Measurements from ENCODE around the gene AMPD2.

- TF ChIP-seq CTCF (IDR thresholded peaks at IDR 0.05; ENCODE audit: low read depth, low read length, poor library complexity, severe bottlenecking) (no peak), EZH2phosphoT487 (IDR thresholded peaks at IDR 0.05; ENCODE audit: borderline replicate concordance, low read length) (no peak)
Observed at GRCh38 chr1:109654519-109654918, 34.9 kb downstream of the AMPD2 start.

Data from DOHH2 (cell line).